MCF 10A (cell line): Measurements from ENCODE around the gene LOX. TPM values are rescaled to one million over a fixed set of nuclear protein-coding genes. Genes with fewer than 3 reads are reported as not detected.

ENCODE experiments used
- BruUV-seq: library from RNA; stranded (reverse); fragments of 400-500 nt; replicated peaks from 2 replicates; lab custom pipeline; 2021; lab: Mats Ljungman, UMichigan
- CTCF ChIA-PET: fragments of 300-600 bp; sonication (Branson Sonifier 250); formaldehyde crosslinking; extraction: SDS; loops from one replicate; lab custom pipeline; 2021; ENCODE audit warnings: antibody characterized with exemption, inconsistent platforms; lab: Yijun Ruan, JAX
- POLR2A ChIA-PET: fragments of 300-600, 350-650 bp; sonication (Branson Sonifier 250); formaldehyde crosslinking; extraction: SDS; loops from one replicate; lab custom pipeline; 2020; ENCODE audit warnings: antibody characterized with exemption, inconsistent platforms; lab: Yijun Ruan, JAX
- DNase-seq: peaks from one replicate; pipeline ENCODE4 v3.0.0-alpha.2; 2018; ENCODE audit not compliant: unreplicated experiment
- H3K27ac Mint-ChIP-seq: one replicate; pipeline ENCODE4 v1.8.0; 2022; ENCODE audit warnings: mild to moderate bottlenecking, low read depth, mixed read lengths; ENCODE audit not compliant: unreplicated experiment
- H3K27me3 Mint-ChIP-seq: one replicate; pipeline ENCODE4 v1.8.0; 2022; ENCODE audit warnings: mixed read lengths; ENCODE audit not compliant: insufficient read depth, unreplicated experiment
- H3K36me3 Mint-ChIP-seq: one replicate; pipeline ENCODE4 v1.8.0; 2022; ENCODE audit warnings: mild to moderate bottlenecking, moderate library complexity, mixed read lengths; ENCODE audit not compliant: insufficient read depth, unreplicated experiment
- H3K4me1 Mint-ChIP-seq: one replicate; pipeline ENCODE4 v1.8.0; 2022; ENCODE audit warnings: mixed read lengths; ENCODE audit not compliant: insufficient read depth, unreplicated experiment
- H3K4me3 Mint-ChIP-seq: one replicate; pipeline ENCODE4 v1.8.0; 2022; ENCODE audit warnings: mild to moderate bottlenecking, moderate library complexity, mixed read lengths; ENCODE audit not compliant: unreplicated experiment
- H3K9me3 Mint-ChIP-seq: one replicate; pipeline ENCODE4 v1.8.0; 2022; ENCODE audit warnings: mixed read lengths; ENCODE audit not compliant: unreplicated experiment
- CTCF ChIP-seq: fragments of 200-600 bp; IDR thresholded peaks from one replicate; pipeline ENCODE4 v1.8.0; 2022; ENCODE audit warnings: antibody characterized with exemption, mild to moderate bottlenecking; ENCODE audit not compliant: unreplicated experiment
- intact Hi-C: fragments of 100-400 bp; cut with micrococcal nuclease; formaldehyde crosslinking; loops from 2 replicates; pipeline ENCODE4 v1.14.1; 2022
- total RNA-seq: library from RNA; stranded (reverse); gene quantifications from 2 replicates; pipeline ENCODE4 v1.2.3, GENCODE V29; 2022

The LOX gene
- total RNA-seq, 1 experiment from 2014 or later, result 10.7 TPM

GRCh38 chr5:122056913-122057312 is 21.1 kb downstream of the LOX start:
- Mint-ChIP-seq H3K4me3 (no peak overlapping the region), H3K27ac (no peak overlapping the region), H3K4me1 (no peaks in the 10 kb centered on the region), H3K36me3 (peaks cover 4% of the 10 kb centered on the region), H3K9me3 (no peaks in the 10 kb centered on the region), H3K27me3 (no peaks in the 10 kb centered on the region)
- TF ChIP-seq CTCF, result no peak
- no TSS peak for BruUV-seq
- intact Hi-C loops, result no loop called here
- ChIA-PET POLR2A (interaction anchor here (0.7 to 1.4 kb wide), 3 partner anchors 9 to 95 kb away, joined by 3 to 5 read pairs (median 3); partner anchors contain the start of genes LOX and SRFBP1), CTCF (interaction anchor here (0.6 to 2.5 kb wide), 5 partner anchors 14 to 47 kb away, joined by 3 to 10 read pairs (median 4); partner anchors contain the start of gene LOX)
- no peak for DNase-seq

- CTCF ChIA-PET, result interaction anchor here (0.5 to 3.4 kb wide), 3 partner anchors 19 to 64 kb away, joined by 3 to 20 read pairs (median 3); no protein-coding TSS in a partner anchor
- POLR2A ChIA-PET, result interaction anchor here (0.6 to 2.3 kb wide), 2 partner anchors 15 to 126 kb away, joined by 3 to 5 read pairs; no protein-coding TSS in a partner anchor
- TF ChIP-seq CTCF, result no peak
- no peaks in the 10 kb centered on the region for H3K4me1 Mint-ChIP-seq
- no peak overlapping the region for H3K4me3 Mint-ChIP-seq
- DNase-seq, result no peak
- H3K36me3 Mint-ChIP-seq, result peaks cover 2% of the 10 kb centered on the region
- BruUV-seq, result no TSS peak
- H3K27ac Mint-ChIP-seq, result no peak overlapping the region
- no peaks in the 10 kb centered on the region for H3K9me3 Mint-ChIP-seq
- intact Hi-C loops, result no loop called here
- no peaks in the 10 kb centered on the region for H3K27me3 Mint-ChIP-seq
Observed at GRCh38 chr5:122054266-122054665, 23.8 kb downstream of the LOX start.

GRCh38 chr5:122053181-122054109 is 24.6 kb downstream of the LOX start:
- no peaks in the 10 kb centered on the region for H3K27me3 Mint-ChIP-seq
- no peak overlapping the region for H3K4me3 Mint-ChIP-seq
- POLR2A ChIA-PET, result interaction anchor here (0.7 to 2.3 kb wide), 4 partner anchors 8 to 19 kb away, joined by 3 to 5 read pairs (median 4); no protein-coding TSS in a partner anchor
- H3K36me3 Mint-ChIP-seq, result no peaks in the 10 kb centered on the region
- no peak overlapping the region for H3K27ac Mint-ChIP-seq
- intact Hi-C loops, result no loop called here
- TF ChIP-seq CTCF, result no peak
- no TSS peak for BruUV-seq
- no peaks in the 10 kb centered on the region for H3K4me1 Mint-ChIP-seq
- CTCF ChIA-PET, result interaction anchor here (0.7 to 3.4 kb wide), 3 partner anchors 23 to 63 kb away, joined by 3 to 20 read pairs (median 4); no protein-coding TSS in a partner anchor
- DNase-seq, result no peak
- no peaks in the 10 kb centered on the region for H3K9me3 Mint-ChIP-seq

GRCh38 chr5:122051569-122051968 is 26.5 kb downstream of the LOX start:
- Mint-ChIP-seq H3K4me1 (no peaks in the 10 kb centered on the region), H3K27me3 (no peaks in the 10 kb centered on the region), H3K36me3 (no peaks in the 10 kb centered on the region), H3K27ac (no peak overlapping the region), H3K9me3 (no peaks in the 10 kb centered on the region), H3K4me3 (no peak overlapping the region)
- intact Hi-C loops, result no loop called here
- ChIA-PET CTCF (interaction anchor here (0.8 kb wide), 2 partner anchors 21 kb away, joined by 3 read pairs; no protein-coding TSS in a partner anchor), POLR2A (no interaction called here)
- no peak for TF ChIP-seq CTCF
- DNase-seq, result no peak
- BruUV-seq, result no TSS peak
